NOMO-1 (cell line): ENCODE data around the gene CHST13.
"Not testable (repeated sequence)": the region's sequence is repeated elsewhere in the genome, so short reads cannot be mapped to it uniquely, and the experiment has no call there.

Experiments
- DNase-seq, 2 experiments: peaks; one replicate each; lab custom pipeline; 2025; ENCODE audit not compliant: unreplicated experiment in 2 of 2; lab: John Stamatoyannopoulos, UW

CHST13 gene

GRCh38 chr3:126524429-126524988, 554 bp downstream of the CHST13 start:
- DNase-seq, result peak; percentile 33 to 72

DNA sequence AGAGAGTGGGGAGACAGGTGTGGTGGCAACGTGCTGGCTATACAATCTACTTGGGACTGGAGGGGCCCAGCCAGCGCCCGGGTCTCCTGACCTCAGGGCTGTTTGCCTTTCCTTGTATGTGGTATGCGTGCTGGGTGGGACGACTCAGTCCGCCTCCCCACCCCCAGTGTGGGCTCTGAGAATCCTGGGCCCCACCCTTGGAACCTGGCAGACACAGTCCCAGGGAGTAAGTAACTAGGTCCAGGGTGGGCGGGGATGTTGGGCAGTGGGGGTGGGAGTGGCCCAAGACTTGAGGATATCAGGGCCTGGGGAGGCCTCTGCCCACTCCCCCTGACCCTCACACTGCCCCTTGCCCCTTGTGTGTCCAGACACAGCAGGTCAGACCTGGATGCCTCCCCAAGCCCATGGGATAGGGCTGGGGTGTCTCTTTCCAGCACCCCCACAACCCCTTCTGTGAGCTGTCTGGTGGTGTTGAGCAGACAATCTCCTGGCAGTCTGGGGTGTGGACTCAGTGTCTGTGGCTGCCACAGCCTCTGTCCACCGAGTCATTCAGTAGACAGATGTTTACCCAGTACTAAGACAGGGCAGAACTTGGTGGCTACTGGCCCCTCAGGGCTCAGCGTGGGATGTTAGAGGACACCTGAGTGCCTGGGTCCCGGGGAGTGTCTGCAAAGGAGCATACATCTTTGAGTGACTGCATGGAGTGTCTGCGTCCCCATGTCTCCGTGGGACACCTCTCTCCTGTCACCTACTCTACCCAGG, 1.3 kb downstream of the CHST13 start:
- DNase-seq, result no peak

DNA sequence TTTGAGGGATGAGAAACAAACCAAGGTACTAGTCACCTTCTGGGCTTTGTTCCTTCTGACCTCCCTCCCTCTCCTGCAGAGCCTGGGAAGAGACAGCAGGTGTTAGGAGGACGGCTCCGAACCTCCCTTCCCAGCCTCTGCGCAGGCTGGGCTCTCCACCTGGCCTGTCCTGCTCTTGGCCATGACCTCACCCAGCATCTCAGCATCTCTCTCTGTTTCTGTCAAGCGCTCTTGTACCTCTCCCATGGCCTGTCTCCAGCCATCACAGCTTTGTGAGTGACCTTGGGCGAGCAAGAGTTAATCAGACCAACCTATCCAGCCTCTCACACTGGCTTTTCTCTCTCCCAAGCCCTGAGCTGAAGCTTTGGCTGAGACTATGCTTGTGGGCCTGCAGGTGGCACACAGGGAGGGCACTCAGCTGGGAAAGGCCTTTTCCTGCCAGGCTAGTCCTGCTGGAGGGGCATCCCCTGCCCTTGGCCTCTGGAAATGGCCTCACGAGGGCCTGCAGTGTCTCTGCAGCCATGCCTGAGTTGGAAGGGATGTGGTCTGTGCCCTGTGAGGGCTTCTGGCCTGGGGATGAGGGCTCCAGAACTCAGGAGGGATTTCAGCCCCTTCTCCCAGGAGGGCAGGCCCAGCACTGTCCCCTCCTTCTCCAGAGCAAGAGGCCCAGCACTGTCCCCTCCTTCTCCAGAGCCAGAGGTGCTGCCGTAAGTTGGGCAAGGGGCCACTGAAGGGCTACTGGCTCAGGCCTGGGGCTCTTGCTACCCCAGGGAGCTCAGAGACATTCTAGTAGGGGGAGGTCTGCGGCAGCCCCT, 2.1 kb downstream of the CHST13 start:
- DNase-seq, result no peak

DNA sequence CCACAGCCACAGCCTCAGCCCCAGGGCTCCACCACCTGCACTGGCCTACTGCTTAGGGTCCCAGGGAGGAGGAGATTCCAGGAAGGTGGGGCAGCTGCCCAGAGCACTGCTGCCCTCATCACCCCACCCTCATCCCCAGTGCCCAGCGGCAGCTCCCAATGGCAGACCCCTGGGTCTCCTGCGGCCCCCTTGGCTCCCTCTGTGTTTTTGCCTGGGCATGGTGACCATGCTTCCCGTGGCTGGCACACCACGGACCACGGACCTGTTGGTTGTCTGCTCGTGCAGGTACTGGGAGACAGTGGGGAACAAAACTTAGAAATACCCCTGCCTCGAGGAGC, 2.7 kb downstream of the CHST13 start:
- no peak for DNase-seq

DNA sequence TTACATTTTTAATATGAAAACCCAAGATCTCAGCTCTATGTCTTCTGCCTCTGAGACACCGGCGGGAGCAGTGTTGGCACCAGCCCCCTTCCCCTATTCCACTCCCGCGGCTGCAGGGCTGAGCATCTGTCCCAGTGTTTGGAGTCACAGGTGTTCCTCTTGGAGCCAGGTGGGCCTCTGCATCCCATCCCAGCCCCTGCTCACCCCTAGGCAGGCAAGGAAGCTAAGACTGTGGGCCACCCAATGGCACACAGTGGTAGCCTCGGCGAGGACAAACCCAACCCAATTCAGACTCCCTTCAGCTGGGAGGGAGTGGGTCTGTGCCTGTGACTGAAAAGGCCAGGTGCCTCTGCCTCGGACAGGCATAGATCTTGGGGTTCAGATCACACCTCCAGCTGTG, 3.1 kb downstream of the CHST13 start:
- DNase-seq, result no peak

- DNase-seq, result no peak
Measured at GRCh38 chr3:126527455-126528211, 3.7 kb downstream of the CHST13 start.

GRCh38 chr3:126528419-126528799, 4.5 kb downstream of the CHST13 start:
- DNase-seq, result no peak

DNA sequence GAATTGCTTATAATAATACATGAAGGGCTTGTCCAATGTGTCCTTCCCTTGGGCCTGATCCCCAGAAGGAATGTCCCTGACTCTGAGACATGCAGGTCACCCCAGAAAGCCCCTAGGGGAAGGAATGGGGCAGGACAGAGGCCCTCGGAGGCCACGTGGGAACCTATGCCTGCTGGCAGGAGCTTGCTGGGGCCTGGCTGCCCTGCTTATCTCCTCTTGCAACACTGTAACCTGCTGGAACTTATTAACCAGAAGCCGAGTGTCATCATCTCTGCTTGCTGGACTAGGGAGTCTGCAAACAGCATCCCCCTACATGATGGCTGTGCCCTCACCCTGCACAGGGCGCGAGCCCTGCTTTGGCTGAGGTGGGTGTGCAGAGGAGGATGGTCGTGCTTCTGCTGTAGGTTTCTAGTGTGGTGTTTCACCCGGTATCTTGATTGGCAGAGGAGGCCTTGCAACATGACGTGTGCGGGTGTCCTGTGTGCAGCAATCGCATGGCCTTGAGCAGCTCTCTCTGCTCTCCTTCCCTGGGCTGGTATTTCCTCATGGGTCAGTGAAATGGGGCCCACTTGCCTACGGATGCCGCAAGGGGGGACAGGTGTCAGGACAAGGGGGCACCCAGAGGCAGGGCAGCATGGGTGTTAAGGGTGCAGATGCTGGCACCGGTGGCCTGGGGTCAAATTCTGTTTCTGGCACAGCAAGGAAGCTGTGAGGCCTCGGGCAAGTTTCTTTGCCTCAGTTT, 5.0 kb downstream of the CHST13 start:
- DNase-seq, result peak; percentile 77 to 78

DNA sequence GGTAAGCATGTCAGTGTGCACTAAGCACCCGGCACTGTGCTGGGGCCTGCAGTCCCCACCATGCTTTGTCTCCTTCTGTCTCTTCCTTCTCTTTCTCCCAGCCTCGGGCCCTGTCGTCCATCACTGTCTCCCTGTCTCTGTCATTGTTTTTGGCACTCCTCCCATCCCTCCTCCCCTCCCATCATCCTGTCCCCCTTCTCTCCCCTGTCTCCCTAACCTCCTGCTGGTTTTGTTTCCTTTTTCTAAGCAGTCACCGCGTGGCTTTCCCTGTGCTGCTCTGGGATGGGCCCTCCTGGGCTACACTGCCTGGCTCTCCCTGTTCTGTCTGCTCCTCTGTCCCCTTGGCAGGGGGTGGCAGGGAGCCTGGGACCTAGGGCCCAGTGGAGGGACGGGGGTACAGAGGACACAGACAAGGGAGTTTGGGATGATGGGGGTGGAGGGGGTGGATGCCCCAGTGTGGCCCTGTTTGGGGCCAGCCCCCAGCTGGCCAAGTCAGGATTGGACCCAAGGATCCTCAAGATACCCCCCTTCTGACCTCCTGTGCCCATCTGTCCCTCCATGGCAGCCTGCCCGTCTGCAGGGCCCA, 5.7 kb downstream of the CHST13 start:
- no peak for DNase-seq

DNA sequence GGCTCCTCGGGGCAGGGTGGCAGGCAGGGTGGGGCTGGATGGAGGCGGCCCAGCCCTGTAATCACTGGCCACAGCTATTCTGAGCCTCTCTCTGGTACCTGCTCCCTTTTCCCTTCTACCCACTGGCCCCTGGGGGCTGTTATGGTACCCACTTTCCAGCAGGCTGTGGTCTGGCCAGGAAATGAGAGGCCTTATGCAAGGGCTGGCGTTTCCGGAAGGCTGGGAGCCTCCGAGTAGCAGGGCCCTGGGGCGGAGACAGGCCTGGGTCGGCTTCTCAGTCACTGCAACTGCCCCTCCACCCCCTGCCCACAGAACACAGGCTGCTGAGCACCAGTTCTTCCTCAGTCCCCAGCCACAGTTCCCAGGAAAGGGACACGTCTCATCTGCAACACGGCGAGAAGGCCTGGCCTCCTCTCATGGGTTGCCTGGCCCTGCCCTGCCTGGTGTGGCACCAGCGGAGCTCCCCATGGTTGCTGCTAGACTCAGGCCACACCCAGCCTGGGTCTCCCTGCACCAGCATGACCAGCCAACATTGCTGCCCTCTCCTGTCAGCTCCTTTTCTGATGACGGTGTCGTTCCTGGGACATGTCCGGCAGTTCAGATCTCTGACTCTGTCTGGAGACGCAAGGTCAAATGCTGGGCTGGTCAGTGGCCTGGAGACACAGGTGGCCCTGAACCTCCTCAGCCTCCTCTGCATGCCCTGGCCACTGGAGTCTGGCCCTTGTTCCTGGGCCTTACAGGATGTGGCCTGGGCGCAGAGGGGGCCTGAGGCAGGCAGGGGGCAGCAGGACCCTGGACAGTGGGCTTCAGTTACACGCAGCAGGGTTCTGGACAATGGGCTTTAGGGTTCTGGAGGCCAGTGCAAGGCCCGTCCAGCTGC, 6.5 kb downstream of the CHST13 start:
- DNase-seq, result peak; percentile 94 to 96

DNA sequence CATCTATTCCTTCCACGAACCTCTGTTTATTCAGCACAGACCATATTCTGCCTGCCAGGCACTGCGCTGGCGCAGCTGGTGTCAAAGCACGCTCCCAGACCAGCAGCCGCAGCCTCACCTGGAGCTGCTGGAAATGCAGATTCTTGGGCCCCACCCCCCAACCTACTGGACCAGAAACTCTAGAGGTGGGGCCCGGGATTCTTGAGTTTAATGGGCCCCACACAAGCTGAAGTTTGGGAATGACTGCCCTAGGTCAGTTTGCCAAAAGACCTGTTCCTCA, 7.0 kb downstream of the CHST13 start:
- DNase-seq, result no peak

DNA sequence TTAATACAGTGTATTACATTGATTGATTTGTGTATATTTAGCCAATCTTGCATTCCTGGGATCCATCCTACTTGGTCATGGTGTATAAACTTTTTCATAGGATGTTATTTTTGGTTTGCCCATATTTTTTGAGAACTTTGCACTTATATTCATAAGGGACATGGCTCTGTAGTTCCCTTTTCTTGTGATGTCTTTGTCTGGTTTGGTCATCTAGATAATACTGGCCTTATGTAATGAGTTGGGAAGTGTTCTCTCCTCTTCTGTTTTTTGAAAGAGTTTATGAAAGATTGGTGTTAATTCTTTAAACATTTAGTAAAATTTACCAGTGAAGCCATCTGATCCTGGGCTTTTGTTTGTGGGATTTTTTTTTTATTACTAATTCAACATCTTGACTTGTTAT, 9.6 kb downstream of the CHST13 start:
- peak; percentile 22 to 58 for DNase-seq

GRCh38 chr3:126534716-126535115, 10.8 kb downstream of the CHST13 start:
- not testable (repeated sequence) for DNase-seq

DNA sequence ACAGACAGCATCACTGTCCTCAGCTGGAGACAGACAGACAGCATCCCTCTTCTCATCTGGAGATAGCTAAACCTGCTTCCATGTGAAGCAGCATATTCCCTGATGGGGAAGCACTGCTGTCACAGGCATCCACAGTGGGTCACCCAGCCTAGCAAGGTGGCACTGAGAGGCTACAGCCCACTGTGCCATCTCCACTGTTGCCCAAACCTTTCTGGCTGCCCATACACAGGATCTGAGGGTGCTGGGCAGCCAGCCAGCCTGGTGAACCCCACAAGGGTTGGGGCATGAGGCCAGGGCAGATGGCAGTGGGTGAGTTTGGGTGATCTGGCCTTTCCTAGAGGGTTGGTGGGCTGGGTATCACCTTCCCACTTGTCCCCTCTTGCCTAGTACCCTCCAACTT, 11.7 kb downstream of the CHST13 start:
- DNase-seq, result no peak

DNA sequence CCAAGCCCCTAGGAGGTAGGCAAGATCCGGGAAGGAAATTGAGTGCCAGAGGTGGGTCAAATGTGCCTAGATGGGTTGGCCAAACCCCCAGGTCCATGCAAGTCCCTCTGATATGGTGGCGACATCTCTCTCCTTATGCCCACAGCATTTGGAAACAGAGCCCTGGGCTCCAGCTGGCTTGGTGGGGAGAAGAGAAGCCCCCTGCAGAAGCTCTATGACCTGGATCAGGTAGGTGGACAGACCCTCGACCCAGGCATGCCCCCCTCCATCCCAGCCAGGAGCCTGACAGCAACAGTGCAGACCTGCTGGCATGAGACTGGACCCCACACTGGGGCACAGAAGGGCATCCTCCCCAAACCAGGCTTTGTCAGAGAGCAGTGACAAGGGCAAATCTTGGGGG, 12.2 kb downstream of the CHST13 start:
- DNase-seq, result no peak

DNA sequence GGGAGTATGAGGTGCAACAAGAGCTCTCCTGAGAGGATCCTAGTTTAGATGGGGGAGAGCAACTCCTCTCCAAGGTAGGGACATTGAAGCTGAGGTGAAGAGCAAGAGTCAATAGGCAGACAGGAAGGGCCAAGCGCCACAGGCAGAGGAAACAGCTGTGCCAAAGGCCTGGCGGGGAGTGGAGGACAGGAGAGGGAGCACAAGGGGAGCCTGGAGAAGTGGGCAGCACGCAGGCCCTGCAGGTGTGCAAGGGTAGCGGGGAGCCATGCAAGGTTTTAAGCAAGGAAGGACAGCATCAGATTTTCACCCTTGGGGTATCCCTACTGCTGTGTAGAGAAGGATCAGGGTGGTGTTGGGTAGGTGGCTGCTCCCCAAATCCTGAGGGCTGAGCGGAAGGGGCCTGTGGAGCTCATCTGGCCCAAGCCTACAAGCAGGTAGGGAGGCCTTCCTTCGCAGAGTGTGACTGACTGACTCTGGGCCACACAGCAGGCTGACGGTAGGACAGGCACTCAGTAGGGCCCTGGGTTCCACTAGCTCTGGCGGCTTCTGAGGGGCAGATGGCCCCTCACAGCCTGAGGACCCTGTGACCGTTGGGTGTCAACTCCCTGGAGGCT, 13.3 kb downstream of the CHST13 start:
- no peak for DNase-seq

DNA sequence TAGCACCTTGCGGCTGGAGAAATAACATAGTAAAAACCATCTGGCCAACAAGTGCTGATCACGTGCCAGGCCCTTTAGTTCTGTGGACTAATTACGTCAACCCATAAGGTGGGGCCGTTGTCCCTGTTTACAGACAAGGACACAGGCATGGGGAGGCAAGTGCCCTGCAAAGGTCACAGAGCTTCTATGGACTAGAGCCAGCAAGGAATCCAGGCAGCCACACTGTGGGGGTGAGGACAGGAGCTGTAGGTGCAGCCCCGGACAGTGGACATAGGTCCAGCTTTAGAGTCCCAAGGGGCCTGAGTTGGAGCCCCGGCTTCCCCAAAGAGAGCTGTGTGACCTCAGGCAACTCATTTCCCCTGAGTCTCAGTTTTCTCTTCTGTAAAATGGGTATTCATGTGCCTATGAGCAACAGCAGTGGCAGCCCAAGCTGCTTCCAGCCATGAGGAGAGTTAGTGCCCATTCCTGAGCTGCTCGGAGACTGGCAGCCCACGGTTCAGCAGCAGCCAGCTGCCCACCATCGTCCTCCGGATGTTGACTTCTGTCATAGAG, 13.9 kb downstream of the CHST13 start:
- DNase-seq, result no peak

DNA sequence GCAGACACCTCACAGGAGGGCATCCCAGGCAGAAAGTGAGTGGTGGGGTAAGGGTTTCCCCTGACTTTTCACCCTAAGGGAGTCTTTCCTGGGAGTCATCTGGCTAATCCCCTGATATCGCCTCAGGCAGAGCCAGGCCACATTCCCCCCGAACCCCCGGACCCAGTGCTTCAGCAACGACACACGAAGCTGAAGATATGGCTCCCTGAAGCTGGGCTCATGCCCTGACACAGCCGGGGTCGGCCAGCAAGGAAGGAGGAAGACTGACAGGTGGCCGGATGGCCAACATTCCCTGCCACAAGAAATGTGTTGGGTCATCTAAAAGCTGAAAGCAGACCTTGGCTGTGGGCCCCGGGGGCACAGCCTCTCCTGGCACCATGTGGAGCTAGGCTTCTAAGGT, 14.4 kb downstream of the CHST13 start:
- DNase-seq, result no peak

- no peak for DNase-seq
Measured at GRCh38 chr3:126538966-126539365, 15.0 kb downstream of the CHST13 start.
